ENCODE results near the gene LRRC71. TPM values are rescaled to one million over a fixed set of nuclear protein-coding genes. Genes with fewer than 3 reads are reported as not detected.

LRRC71 gene
- total RNA-seq, 1 experiment from 2014 or later: not detected

GRCh38 chr1:156927215-156928042 lies 7.0 kb downstream of the LRRC71 start:
- peaks cover 7% of the 10 kb centered on the region for H3K4me1 Mint-ChIP-seq (ENCODE audit: low read depth, unreplicated experiment)

GRCh38 chr1:156928043-156928602 lies 7.7 kb downstream of the LRRC71 start:
- peak; percentile 4 for TF ChIP-seq CTCF (IDR thresholded peaks at IDR 0.05; ENCODE audit: unreplicated experiment)
- no peak for DNase-seq
- H3K27ac Mint-ChIP-seq (ENCODE audit: unreplicated experiment): no peak overlapping the region
- H3K9me3 Mint-ChIP-seq (ENCODE audit: low read depth, unreplicated experiment): no peaks in the 10 kb centered on the region
- CTCF ChIA-PET: interaction anchor here (0.6 to 1.7 kb wide), 25 partner anchors 9 to 304 kb away, joined by 3 to 19 read pairs (median 4); partner anchors contain the start of genes HDGF, ISG20L2, METTL25B and MRPL24
- peaks cover 10% of the 10 kb centered on the region for H3K36me3 Mint-ChIP-seq (ENCODE audit: insufficient read depth, unreplicated experiment)
- H3K4me1 Mint-ChIP-seq (ENCODE audit: low read depth, unreplicated experiment): peaks cover 7% of the 10 kb centered on the region
- intact Hi-C loops (cut with micrococcal nuclease; ENCODE audit: unreplicated experiment): loop anchor here (1.0 kb wide), 1 partner anchor 36 kb away; no protein-coding TSS in a partner anchor
- no TSS peak for BruUV-seq (replicated peaks)
- H3K27me3 Mint-ChIP-seq (ENCODE audit: unreplicated experiment): peaks cover 89% of the 10 kb centered on the region
- H3K4me3 Mint-ChIP-seq (ENCODE audit: low read depth, unreplicated experiment): peak overlapping the region; percentile 11

More at GRCh38 chr1:156927215-156928042, 7.0 kb downstream of the LRRC71 start:
- peak; percentile 89 for TF ChIP-seq CTCF (IDR thresholded peaks at IDR 0.05; ENCODE audit: unreplicated experiment)
- Mint-ChIP-seq H3K9me3 (ENCODE audit: low read depth, unreplicated experiment) (no peaks in the 10 kb centered on the region), H3K4me3 (ENCODE audit: low read depth, unreplicated experiment) (peak overlapping the region; percentile 11), H3K27me3 (ENCODE audit: unreplicated experiment) (peaks cover 96% of the 10 kb centered on the region), H3K27ac (ENCODE audit: unreplicated experiment) (no peak overlapping the region), H3K36me3 (ENCODE audit: insufficient read depth, unreplicated experiment) (peaks cover 7% of the 10 kb centered on the region)
- peak; percentile 89 for DNase-seq
- CTCF ChIA-PET: interaction anchor here (0.6 to 1.7 kb wide), 26 partner anchors 10 to 303 kb away, joined by 3 to 19 read pairs (median 4); partner anchors contain the start of genes HDGF, ISG20L2, METTL25B and MRPL24
- BruUV-seq (replicated peaks): no TSS peak
- intact Hi-C loops (cut with micrococcal nuclease; ENCODE audit: unreplicated experiment): loop anchor here (1.0 kb wide), 1 partner anchor 35 kb away; no protein-coding TSS in a partner anchor

- no TSS peak for BruUV-seq (replicated peaks)
- Mint-ChIP-seq H3K4me3 (ENCODE audit: low read depth, unreplicated experiment) (no peak overlapping the region), H3K4me1 (ENCODE audit: low read depth, unreplicated experiment) (peaks cover 7% of the 10 kb centered on the region), H3K27me3 (ENCODE audit: unreplicated experiment) (peaks cover 73% of the 10 kb centered on the region), H3K27ac (ENCODE audit: unreplicated experiment) (no peak overlapping the region), H3K36me3 (ENCODE audit: insufficient read depth, unreplicated experiment) (peaks cover 15% of the 10 kb centered on the region), H3K9me3 (ENCODE audit: low read depth, unreplicated experiment) (no peaks in the 10 kb centered on the region)
- no peak for DNase-seq
- no peak for TF ChIP-seq CTCF (IDR thresholded peaks at IDR 0.05; ENCODE audit: unreplicated experiment)
- intact Hi-C loops (cut with micrococcal nuclease; ENCODE audit: unreplicated experiment): no loop called here
- CTCF ChIA-PET: interaction anchor here (0.6 kb wide), 1 partner anchor 209 kb away, joined by 3 read pairs; no protein-coding TSS in a partner anchor
Measured at GRCh38 chr1:156929596-156930238, 9.3 kb downstream of the LRRC71 start.

- DNase-seq: no peak
- intact Hi-C loops (cut with micrococcal nuclease; ENCODE audit: unreplicated experiment): no loop called here
- H3K4me1 Mint-ChIP-seq (ENCODE audit: low read depth, unreplicated experiment): peaks cover 7% of the 10 kb centered on the region
- H3K4me3 Mint-ChIP-seq (ENCODE audit: low read depth, unreplicated experiment): no peak overlapping the region
- H3K9me3 Mint-ChIP-seq (ENCODE audit: low read depth, unreplicated experiment): no peaks in the 10 kb centered on the region
- H3K36me3 Mint-ChIP-seq (ENCODE audit: insufficient read depth, unreplicated experiment): peaks cover 15% of the 10 kb centered on the region
- BruUV-seq (replicated peaks): no TSS peak
- H3K27ac Mint-ChIP-seq (ENCODE audit: unreplicated experiment): peak overlapping the region; percentile 6
- CTCF ChIA-PET: interaction anchor here (0.6 kb wide), 1 partner anchor 210 kb away, joined by 3 read pairs; no protein-coding TSS in a partner anchor
- H3K27me3 Mint-ChIP-seq (ENCODE audit: unreplicated experiment): peaks cover 65% of the 10 kb centered on the region
- no peak for TF ChIP-seq CTCF (IDR thresholded peaks at IDR 0.05; ENCODE audit: unreplicated experiment)
Measured at GRCh38 chr1:156930483-156930882, 10.1 kb downstream of the LRRC71 start.

Measured in Calu3 (cell line).